Liver (tissue), 2 donors: ENCODE results near the gene NCMAP.

Experiments
- CTCF ChIP-seq: fragments of 150-350 bp; IDR thresholded peaks from 2 replicates; pipeline ENCODE4 v1.5.1; 2017; ENCODE audit warnings: improper control_type of control experiment, low read depth, low read length; ENCODE audit not compliant: missing input control
- FOXA1 ChIP-seq: IDR thresholded peaks from 2 replicates; pipeline ENCODE4 v1.6.1; 2016; ENCODE audit warnings: antibody characterized with exemption
- ZBTB33 ChIP-seq: IDR thresholded peaks from 2 replicates; pipeline ENCODE4 v1.6.1; 2016; ENCODE audit warnings: antibody characterized with exemption
- donor health status: healthy.

- TF ChIP-seq ZBTB33 (no peak), CTCF (no peak), FOXA1 (no peak)
Measured at GRCh38 chr1:24540051-24540905, 15.6 kb upstream of the NCMAP start.
